H1 (cell line): Measurements from ENCODE around the gene IGFBP3. TPM values are rescaled to one million over a fixed set of nuclear protein-coding genes. Genes with fewer than 3 reads are reported as not detected.

Source experiments
- ATF3 ChIP-seq: IDR thresholded peaks from 2 replicates; pipeline ENCODE4 v1.6.1; 2011; ENCODE audit warnings: low read depth, mild to moderate bottlenecking, low read length; ENCODE audit not compliant: insufficient read depth
- EP300 ChIP-seq, 2 experiments: IDR thresholded peaks; 1 replicate in 1 of 2; 2 replicates in 1 of 2; pipeline ENCODE4 v1.6.1; 2011 to 2012; ENCODE audit warnings: low read depth in 2 of 2, low read length in 2 of 2, mild to moderate bottlenecking in 2 of 2, borderline replicate concordance in 1 of 2, inconsistent platforms in 1 of 2, moderate library complexity in 1 of 2
- polyA plus RNA-seq, 7 experiments: library from polyadenylated mRNA; depleted of rRNA in 3 of 7; stranded (reverse) in 5 of 7; unstranded in 2 of 7; fragments of >200 nt in 5 of 7; fragments of 200-250 nt in 2 of 7; gene quantifications; 1 replicate in 5 of 7; 2 replicates in 1 of 7; 4 replicates in 1 of 7; pipeline versions ENCODE4 v1.2.1 to v1.2.3, GENCODE V29; 2011 to 2013; ENCODE audit warnings: missing spikeins in 2 of 7, mixed read lengths in 2 of 7
- total RNA-seq: library from RNA; stranded (reverse); fragmentation: NEBNext Ultra II Directional; extraction: Animal tissue kit (Norgen Biotek cat#: 25700); gene quantifications from 2 replicates; pipeline ENCODE4 v1.2.1, GENCODE V29; 2021

Gene IGFBP3
- total and polyA plus RNA-seq, 2 of the 8 experiments (the other 6 are each of a cell fraction or from before 2014, with no cell fraction given) = 5.5 to 12.1 TPM

- TF ChIP-seq EP300 (IDR thresholded peaks at IDR 0.05; ENCODE audit: borderline replicate concordance in 1 of 2, low read depth in 2 of 2, low read length in 2 of 2) = no peak
- TF ChIP-seq ATF3 = no peak
These were observed 3.2 kb upstream of the IGFBP3 start (continued) for GRCh38 chr7:45924283-45924682.
